ENCODE measurements around the gene SERPINI1.

SERPINI1 gene

DNA sequence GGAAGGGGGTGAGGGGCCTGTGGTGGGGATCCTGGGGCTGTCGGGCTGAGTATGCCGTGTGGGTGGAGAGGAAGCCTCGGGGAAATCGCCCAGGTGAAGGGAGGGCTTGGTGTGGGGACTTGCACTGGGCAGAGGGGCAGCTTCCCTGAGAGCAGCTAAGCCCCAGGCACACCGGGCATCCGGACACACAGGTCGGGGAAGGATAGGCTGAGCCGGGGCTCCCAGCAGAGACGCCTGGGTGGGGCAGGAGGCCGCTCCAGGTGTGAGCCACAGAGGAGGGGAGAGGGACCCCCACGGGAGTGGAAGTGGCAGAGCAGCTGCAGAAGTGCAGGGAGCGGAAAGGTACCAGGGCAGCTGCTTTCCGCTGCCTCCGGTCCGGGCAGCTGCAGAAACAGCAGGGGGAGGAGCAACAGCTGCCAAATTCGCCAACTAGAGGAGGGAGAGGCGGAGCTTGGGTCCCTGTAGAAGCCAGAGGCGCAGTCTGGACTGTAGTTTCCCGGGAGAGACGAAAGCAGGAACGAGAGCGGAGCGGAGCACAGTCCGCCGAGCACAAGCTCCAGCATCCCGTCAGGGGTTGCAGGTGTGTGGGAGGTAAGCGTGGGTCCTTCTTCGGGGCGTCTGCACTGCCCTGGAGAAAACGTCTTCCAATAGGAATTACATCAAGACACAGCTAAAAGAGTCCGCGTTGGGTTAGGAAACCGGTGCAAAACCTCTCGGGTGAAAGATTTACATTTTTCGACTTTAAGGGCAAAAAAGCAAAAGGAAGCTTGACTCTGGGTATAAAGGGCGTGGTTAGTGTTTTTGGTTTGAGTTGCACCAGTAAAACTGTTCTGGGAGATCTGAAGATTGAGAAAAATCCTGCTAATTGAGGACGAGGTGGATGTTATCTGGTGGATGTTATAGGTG lies at the start of gene SERPINI1:
TSS of gene SERPINI1 (plus strand) at position 489 of the 906 bp plus-strand sequence. CDS start 53,408 bp downstream, outside the sequence.
- peak; percentile 91 for DNase-seq

DNA sequence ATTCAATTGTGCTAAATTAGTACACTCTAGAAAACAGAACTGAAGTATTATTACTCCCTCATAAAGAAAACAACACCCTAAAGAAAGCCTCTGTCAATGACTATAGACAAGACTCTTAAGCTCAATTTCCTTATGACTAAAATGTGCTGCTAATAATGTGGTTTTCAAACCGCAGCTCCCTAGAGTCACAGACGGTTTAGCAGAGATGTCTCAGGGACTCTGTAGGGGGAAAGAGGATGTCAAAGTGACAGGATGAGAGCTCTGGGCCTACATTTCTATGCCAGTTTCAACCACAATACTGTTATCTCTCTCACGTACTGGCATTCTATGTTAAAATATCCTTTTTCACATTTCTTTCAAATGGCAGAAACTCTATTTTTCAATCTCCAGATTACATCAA lies 44.2 kb upstream of the SERPINI1 start:
- no peak for DNase-seq

GRCh38 chr3:167694121-167694520 lies 41.4 kb upstream of the SERPINI1 start:
- no peak for DNase-seq

DNA sequence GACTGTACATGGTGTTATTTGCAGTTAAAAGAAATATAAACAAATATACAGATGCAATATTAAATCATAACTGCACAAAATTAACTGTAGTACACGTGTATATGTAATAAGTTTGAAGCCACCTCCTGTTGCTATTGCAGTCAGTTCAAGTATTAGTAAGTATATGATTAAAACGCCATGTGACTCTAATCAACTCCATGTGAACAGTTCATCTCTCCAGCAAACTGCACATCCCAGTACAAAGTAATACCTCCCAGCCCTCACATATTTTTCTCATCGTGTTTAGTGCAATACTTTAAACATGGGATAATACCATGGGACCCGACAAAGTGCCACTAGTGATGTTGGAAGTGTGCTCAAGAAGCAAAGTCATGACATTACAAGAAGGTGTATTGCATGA lies 35.5 kb upstream of the SERPINI1 start:
- no peak for DNase-seq

DNA sequence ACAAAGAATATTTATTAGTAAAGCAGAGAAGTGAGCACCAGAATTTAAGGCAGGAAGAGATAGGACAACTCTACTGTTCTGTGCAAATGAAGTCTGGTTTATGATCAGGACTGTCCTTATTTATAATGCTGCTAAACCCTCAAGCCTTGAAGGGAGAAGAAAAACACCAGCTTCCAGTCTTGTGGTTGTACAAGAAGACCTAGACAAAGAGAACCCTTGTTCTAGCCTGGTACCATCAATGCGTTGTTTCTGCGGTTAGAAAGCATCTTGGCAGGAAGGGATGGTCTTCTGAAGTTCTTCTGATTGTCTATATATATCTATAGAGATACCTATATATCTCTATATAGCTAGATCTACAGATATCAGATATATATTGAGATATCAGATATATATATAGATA lies 34.6 kb upstream of the SERPINI1 start:
- no peak for DNase-seq

GRCh38 chr3:167705840-167706239 lies 29.7 kb upstream of the SERPINI1 start:
- peak; percentile 50 for DNase-seq

DNA sequence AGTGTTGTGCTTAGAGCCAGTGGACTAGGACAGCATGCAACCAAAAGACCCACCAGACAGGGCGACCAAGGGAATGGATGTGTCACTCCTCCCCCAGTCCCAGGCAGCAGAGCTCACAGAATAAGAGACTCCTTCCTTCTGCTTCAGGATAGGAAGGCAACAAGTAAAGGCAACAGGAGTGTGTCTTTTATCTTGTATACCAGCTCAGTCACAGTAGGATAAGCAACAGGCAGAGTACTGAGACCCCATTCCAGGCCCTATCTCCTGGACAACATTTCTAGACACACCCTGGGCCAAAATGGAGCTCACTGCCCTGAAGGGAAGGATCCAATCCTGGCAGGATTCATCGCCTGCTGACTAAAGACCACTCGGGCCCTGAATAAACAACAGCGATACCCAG lies 25.8 kb upstream of the SERPINI1 start:
- no peak for DNase-seq

- no peak for DNase-seq
Observed at GRCh38 chr3:167710552-167710951, 25.0 kb upstream of the SERPINI1 start.

GRCh38 chr3:167711439-167711838 lies 24.1 kb upstream of the SERPINI1 start:
- DNase-seq = no peak

DNA sequence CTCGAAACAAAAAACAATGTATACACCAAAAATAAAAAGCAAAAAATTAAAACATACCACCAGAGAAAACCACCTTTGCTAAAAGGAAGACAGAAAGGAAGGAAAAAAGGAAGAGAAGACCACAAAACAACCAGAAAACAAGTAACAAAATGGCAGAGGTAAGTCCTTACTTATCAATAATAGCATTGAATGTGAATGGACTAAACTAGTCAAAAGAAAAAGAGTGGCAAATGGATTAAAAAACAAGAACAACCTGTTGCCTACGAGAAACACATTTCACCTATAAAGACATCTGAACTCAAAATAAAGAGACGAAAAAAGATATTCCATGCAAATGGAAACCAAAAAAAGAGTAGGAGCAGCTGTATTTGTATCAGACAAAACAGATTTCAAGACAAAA lies 23.1 kb upstream of the SERPINI1 start:
- DNase-seq = no peak

GRCh38 chr3:167714871-167715270 lies 20.6 kb upstream of the SERPINI1 start:
- DNase-seq = no peak

- DNase-seq = no peak
Observed at GRCh38 chr3:167716920-167717319, 18.6 kb upstream of the SERPINI1 start.

- no peak for DNase-seq
Observed at GRCh38 chr3:167718582-167718981, 16.9 kb upstream of the SERPINI1 start.

DNA sequence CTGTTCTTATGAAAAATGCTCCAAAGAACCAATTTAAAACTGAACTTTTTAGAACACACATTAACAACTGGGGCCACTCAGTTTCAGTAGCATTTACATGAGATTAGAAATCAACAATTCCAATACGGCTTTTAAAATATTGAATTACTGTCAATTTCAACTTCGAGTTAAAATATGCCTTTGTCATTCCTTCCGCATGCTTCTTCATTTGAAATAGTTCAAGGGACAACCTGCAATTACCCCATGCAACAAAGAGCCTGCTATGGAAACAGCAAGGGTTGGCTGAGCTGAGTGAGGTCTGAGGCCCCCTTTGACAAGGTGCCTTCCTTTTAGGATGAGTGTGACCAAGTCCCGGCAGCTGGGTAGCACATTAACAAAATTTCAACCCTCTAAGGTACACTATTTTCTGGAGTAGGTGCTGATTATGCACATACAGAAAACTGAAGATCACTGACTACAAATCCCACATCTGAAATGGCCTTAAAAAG lies 12.5 kb upstream of the SERPINI1 start:
- DNase-seq = no peak

DNA sequence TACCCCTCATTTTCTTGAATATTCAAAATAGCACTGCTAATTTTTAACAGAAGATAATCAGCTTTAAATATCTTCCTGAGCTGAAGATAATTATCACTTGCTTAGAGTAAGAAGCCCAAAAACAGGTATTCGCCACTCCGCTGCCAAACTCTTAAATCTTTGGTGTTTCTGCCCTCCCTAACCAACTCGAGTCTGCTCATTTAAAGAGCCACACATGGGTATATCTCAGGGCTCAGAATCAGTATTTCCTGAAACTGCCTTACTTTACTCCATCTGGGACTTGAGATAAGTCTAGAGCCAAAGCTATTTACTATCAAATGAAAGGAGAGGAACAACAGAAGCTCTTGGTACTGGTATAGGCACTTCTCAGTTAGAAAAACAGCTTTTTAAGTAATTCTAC lies 11.6 kb upstream of the SERPINI1 start:
- no peak for DNase-seq

DNA sequence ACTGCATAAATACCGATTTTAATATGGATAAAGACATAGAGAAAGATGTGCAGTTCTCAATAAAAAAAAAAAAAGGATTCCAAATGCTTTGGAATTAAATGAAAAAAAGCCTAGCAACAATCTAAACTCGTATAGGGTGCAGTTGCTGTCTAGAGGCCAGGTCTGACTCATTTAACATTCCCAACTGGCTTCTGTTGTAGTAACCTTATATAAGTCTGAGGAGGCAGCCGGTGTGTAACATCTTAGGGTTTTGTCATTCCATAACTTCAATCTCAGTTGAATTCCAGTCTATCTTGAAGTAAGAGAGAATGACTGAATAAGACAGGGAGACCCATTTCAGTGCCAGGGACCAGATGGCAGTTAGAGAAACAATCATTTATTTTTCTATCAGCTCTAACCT lies 7.3 kb upstream of the SERPINI1 start:
- no peak for DNase-seq

DNA sequence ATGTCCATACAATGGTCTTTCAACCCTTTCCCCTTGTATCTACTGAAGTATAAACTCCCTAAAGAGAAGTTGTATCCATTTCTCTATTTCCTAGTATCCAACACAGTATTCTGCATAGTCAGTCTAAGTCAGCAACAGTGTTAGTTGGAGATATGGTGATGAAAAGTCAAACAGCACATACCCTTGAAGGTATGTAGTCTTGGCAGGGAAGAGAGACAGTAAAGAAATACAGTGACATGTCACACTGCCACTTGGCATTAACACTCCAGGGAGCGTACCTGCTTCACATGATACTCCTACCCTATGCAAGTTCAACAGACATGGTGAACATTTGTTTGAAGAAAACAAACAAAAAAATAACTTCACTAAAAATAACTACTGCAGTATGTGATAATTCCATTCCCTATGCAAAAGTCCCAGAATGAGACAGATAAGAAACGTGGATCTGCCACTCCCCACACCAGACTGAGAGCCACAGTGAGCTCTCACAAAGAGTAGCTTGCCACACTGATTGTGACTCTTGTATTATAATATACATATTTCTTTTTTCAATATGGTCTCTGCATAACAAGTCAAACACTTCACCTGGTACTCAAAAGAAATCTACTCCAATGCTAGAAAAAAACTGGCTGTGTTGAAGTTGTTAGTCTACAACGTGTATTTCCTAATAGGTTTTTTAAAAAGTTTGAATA lies 6.7 kb upstream of the SERPINI1 start:
- DNase-seq = no peak

DNA sequence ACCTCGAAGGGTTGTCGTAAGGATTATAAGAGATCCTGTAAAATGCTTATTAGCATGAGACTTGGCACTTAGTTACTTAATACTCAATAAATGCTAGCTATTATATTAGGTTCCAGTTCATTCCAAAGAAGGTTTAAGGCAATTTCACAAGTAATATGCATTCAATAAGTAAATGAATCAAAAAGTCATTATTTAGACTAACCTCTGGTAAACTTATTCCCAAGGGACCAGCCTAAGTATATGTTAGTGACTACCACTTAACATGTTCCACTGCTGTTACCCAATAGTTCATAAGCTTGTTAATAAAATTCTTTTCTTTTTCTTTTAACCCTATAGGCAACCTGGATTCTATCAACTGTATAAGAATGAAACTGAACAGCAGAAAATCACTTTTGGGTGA lies 5.9 kb upstream of the SERPINI1 start:
- no peak for DNase-seq

GRCh38 chr3:167731393-167731792 lies 4.1 kb upstream of the SERPINI1 start:
- DNase-seq = no peak

DNA sequence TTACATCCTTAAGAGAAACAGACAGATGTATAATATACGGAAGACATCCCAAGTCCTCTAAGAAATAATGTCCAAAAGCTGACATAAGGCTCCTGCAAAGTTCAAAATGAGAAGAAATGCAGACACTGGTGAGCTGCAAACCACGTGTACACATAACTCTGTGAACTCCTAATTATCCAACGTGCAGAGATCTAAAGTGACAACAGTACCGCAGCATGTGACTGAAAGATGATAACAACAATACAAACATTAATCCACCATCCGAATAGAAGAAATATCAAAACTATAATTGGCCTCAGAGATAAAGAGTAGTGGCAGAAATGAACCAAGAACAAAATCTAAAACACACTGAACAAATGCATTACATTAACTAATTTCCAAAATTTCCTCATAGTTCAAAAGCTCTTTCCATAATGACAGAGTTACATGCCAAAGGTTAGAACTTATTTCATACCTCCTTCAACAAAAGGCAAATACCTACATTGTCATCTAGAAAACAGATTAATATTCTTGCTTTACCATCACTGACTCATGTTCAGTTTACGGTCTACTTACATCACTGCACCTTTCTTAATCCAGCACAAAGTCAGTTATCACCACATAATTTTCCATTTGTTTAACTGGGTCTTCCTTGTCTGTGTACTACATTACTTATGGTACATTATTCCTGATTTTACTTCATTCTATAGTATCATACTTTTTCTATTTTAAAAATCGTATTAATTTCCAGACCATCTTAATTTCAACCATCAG lies 3.0 kb upstream of the SERPINI1 start:
- no peak for DNase-seq

GRCh38 chr3:167733961-167734497 lies 1.5 kb upstream of the SERPINI1 start:
- peak; percentile 32 for DNase-seq

GRCh38 chr3:167734498-167735232 lies 856 bp upstream of the SERPINI1 start, which contains the start of gene PDCD10:
PDCD10 (minus strand) TSS chr3:167734892; CDS start chr3:167720157, 14,735 bp downstream.
- peak; percentile 99 for DNase-seq
